Measurements from ENCODE around the gene PTCH2.
A peak's percentile ranks its signal among the peaks of the same experiment; 100 is the strongest.
"Not testable (repeated sequence)": the region's sequence is repeated elsewhere in the genome, so short reads cannot be mapped to it uniquely, and the experiment has no call there.

The PTCH2 gene

DNA sequence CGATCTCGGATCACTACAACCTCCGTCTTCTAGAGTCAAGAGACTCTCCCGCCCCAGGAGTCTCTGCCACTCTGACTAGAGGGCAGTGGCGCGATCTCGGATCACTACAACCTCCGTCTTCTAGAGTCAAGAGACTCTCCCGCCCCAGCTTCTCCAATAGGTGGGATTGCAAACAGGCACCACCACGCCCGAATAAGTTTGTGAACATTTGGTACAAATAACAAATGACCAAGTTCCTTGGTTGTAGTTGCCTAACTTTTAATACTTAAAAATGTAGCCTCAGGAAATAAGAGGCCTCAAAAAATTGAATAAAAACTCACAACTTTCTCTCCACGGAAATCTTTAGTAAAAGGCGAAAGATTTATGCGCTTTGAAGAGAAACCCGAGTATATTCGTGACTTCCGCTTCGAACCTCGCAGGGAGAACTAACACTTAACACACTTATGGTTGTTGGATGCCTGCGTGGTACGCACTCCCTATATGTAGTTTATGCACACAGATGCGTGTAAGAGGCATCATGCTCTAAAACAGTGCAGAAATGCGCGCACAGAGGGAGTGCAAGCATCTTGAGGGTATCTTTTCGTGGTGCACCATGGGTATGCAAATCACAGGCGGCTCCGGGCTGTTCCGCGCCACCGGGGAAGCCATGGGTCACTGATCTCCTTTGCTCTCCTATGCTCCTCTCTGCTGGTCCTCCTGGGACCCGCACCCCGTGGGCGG lies 23.3 kb downstream of the PTCH2 start:
- DNase-seq, result peak; percentile 74

DNA sequence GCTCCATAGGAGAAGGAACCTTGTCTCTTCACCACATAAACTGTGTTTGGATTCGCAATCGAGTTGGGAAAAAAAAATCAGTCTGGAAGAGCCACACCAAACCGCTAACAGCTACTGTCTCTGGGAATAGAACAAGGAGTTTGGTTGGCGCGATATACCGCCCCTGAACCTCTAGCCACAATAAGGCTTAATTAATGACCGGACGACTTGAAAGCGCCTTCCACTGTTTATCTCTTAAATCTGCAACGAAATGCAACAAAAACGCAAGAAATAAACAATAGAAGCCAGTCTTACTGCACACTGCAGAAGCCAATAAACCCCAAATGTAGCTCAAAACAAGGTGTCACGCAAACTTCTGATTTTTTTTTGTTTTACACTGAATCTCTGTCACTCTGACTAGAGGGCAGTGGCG lies 23.9 kb downstream of the PTCH2 start:
- no peak for DNase-seq

DNA sequence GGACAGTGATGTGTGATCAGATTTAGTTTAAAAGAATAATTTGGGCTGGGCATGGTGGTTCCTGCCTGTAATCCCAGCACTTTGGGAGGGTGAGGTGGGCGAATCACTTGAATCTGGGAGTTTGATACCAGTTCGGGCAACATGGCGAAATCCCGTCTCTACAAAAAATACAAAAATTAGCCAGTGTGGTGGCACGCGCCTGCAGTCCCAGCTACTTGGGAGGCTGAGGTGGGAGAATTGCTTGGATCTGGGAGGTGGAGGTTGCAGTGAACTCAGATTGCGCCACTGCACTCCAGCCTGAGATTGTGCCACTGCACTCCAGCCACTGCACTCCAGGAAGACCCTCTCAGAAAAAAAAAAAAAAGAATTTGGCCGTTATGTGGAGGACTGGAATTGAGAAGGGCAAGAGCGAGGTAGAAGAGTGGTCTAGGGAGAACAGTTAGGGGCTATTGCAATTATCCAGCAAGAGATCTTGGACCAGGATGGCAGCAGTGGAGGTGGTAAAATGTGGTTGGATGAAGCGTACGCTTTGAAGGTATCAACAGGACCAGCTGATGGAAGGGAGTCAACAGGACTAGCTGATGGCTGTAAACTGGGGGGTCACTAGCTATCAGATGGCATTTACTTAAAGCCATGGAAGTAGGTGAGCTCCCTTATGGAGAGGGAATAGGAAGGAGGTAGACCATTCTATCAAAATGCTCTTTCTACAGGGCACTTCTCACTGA lies 25.1 kb downstream of the PTCH2 start:
- no peak for DNase-seq

- DNase-seq, result no peak
These were observed 25.7 kb downstream of the PTCH2 start for GRCh38 chr1:44817307-44817706.

DNA sequence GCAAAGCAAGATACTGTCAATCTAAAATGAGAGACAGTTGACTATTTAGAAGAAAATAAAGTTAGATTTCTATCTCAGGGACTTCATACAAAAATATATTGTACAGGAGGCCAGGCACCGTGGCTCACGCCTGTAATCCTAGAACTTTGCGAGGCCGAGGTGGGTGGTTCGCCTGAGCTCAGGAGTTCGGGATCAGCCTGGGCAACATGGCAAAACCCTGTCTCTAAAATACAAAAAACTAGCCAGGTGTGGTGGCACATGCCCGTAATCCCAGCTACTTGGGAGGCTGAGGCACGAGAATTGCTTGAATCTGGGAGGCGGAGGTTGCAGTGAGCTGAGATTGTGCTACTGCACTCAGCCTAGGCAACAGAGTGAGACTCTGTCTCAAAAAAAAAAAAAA lies 27.1 kb downstream of the PTCH2 start:
- DNase-seq, result not testable (repeated sequence)

DNA sequence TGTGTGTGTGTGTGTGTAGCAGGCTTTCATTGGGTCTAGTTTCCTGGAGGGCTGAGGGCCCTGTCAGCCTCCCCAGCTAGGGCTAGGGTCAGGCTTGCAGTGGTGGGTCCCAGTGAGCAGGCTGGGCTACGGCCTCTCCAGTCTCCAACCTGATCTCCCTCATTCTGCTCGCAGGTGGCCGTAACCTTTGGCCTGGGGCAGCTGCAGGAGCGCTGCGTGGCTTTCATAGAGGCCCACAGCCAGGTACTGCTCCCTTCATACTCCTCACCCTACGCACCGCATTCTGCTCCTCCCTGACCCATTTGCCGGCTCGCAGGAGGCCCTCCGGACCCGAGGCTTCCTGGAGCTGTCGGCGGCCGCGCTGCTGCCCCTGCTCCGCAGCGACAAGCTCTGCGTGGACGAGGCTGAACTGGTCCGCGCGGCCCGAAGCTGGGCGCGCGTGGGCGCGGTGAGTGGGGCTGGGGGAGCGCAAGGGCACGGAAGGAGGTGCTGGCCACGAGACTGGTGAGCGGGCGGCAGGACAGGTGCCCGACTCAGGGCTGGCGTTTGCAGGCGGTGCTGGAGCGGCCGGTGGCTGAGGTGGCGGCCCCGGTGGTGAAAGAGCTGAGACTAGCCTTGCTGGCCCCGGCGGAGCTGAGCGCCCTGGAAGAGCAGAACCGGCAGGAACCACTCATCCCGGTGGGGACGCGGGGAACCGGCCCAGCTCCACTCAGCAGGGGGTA lies 30.1 kb downstream of the PTCH2 start:
- DNase-seq, result no peak

DNA sequence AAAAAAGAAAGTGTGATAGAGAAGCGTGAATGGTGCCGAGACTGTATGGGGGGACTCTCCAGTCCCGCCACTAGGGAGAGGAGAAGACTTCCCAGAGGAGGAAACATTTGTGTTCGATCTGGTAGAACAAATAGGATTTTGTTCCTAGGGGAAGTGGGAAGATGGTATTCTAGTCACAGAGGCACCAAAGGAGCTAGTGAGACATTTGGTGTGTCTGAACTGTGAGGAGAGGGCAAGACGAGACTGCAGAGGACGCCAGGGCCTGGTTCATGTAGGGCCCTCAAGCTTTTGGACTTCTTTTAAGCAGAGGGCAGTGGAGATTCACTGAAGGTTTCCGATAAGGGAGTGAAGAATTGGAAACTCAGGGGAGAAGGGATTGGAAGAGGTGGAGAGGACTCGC lies 31.8 kb downstream of the PTCH2 start:
- DNase-seq, result no peak

DNA sequence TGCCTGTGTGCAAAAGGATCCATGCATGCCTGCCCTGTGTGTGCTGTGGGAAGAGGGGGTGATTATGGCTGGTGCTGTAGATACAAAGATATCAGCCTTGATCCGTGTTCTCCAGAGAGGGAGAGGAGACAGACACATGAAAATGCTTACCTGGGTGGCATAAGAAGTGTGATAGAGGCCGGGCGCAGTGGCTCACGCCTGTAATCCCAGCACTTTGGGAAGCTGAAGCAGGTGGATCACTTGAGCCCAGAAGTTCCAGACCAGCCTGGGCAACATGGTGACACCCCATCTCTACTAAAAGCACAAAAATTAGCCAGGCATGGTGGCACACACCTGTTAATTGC lies 32.3 kb downstream of the PTCH2 start:
- not testable (repeated sequence) for DNase-seq

DNA sequence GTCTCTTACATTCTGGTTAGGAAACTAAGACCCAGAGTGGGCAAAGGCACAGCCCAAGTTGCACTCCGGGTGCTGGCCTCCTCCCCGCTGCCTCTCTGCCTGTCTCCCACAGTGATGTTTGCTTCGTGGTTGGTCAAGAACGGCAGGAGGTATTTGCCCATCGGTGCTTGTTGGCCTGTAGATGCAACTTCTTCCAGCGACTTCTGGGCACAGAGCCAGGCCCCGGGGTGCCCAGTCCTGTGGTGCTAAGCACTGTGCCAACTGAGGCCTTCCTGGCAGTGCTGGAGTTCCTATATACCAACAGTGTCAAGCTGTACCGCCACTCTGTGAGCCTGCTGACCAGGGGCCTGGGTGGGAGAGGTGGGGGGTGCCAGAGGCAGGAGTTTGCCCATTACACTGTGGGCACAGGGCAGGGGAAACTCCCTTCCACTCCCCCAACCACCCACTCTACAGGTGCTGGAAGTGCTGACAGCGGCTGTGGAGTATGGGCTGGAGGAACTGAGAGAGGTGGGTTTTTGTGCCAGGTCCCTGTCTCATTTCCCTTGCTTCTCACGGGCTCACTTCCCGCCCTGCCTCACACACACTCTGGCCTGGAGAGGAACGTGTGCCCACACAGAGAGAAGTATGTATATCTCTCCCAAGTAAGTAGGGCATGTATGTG lies 32.8 kb downstream of the PTCH2 start:
- no peak for DNase-seq

- DNase-seq, result peak; percentile 84
These were observed 33.8 kb downstream of the PTCH2 start for GRCh38 chr1:44808938-44809917.

- DNase-seq, result peak; percentile 45
These were observed 34.8 kb downstream of the PTCH2 start, which contains the start of gene BTBD19 for GRCh38 chr1:44808063-44808937. TSS of gene BTBD19 (plus strand) at chr1:44808523. CDS start at chr1:44808821, 298 bp downstream.

GRCh38 chr1:44807364-44808062 lies 35.5 kb downstream of the PTCH2 start:
- peak; percentile 87 for DNase-seq

DNA sequence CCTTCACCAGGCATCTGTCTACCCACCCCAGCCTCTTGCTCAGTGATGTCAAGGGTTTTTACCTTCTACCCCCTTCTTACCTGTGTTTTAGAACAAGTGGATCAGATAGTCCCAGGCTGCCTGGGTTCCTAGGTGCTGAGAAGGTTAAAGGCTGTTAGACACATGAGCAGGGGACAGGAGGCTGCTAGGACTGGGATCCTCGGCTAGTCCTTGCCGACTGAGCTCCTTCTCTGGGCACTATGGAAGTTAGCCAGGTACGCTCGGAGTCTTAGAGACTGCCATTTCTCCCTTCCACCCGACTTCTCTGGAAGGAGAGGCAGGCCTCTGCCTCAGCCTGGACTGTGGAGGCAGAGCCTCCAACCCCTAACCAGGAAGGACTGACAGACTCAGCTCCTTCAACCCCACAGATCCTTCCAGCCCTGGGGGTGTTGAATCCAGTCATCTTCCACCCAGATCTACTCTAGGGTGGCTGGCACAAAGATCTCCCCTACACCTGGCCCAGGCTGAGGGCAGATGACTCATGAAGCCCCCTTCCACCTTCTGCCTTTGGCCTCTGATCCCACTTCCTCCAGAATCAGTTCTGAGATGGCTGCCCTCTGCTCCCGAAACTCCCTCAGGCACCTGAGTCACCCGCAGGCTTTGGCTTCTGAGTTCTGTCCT lies 36.2 kb downstream of the PTCH2 start, which contains the start of gene DYNLT4:
TSS of gene DYNLT4 (minus strand) at position 648 of the 660 bp plus-strand sequence. CDS start 683 bp downstream, outside the sequence.
- no peak for DNase-seq

- DNase-seq, result no peak
These were observed 36.9 kb downstream of the PTCH2 start for GRCh38 chr1:44806025-44806703.

DNA sequence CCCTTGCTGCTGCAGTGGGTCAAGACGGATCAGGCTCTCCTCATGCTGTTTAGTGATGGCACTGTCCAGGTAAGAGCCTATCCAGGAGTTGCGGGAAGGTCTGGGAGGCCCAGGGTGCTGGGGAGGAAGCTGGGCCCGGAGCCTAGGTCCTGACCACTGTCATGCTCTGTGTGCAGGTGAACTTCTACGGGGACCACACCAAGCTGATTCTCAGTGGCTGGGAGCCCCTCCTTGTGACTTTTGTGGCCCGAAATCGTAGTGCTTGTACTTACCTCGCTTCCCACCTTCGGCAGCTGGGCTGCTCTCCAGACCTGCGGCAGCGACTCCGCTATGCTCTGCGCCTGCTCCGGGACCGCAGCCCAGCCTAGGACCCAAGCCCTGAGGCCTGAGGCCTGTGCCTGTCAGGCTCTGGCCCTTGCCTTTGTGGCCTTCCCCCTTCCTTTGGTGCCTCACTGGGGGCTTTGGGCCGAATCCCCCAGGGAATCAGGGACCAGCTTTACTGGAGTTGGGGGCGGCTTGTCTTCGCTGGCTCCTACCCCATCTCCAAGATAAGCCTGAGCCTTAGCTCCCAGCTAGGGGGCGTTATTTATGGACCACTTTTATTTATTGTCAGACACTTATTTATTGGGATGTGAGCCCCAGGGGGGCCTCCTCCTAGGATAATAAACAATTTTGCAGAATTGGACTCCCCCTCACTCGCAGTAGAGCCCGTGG lies 37.6 kb downstream of the PTCH2 start:
- no peak for DNase-seq

GRCh38 chr1:44803312-44804095 lies 39.5 kb downstream of the PTCH2 start:
- DNase-seq, result no peak

DNA sequence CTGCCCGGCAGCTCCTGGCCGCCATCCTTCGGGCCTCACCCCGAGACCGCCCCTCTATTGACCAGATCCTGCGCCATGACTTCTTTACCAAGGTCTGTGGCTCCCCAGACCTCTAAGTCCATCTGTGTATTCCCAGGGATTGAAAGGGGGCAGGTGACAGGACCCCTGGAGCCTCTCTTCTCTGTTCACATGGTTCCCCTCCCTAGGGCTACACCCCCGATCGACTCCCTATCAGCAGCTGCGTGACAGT lies 40.1 kb downstream of the PTCH2 start:
- no peak for DNase-seq

Measured in activated gamma-delta T cell treated with Interleukin-2 at 50 U/mL for 16 hours (primary cell).